Fibroblast of lung (primary cell): Measurements from ENCODE around the gene CST7. TPM values are rescaled to one million over a fixed set of nuclear protein-coding genes. Genes with fewer than 3 reads are reported as not detected.

ENCODE experiments used
- DNase-seq, 2 donors: peaks; one replicate each; pipeline versions ENCODE4 v3.0.0 to v3.0.0-alpha.2; 2010; ENCODE audit warnings: low read depth in 2 of 2
- H2AFZ ChIP-seq: 2 replicates; pipeline ENCODE4 v1.5.1; 2012; ENCODE audit warnings: low read length, control low read depth, inconsistent platforms
- H3K27ac ChIP-seq: 2 replicates; pipeline ENCODE4 v1.5.1; 2011; ENCODE audit warnings: low read length, control low read depth; ENCODE audit not compliant: insufficient read depth
- H3K27me3 ChIP-seq: 2 replicates; pipeline ENCODE4 v1.5.1; 2011; ENCODE audit warnings: mild to moderate bottlenecking, low read length; ENCODE audit not compliant: control insufficient read depth, insufficient read depth
- H3K36me3 ChIP-seq: 2 replicates; pipeline ENCODE4 v1.5.1; 2011; ENCODE audit warnings: low read length; ENCODE audit not compliant: control insufficient read depth, insufficient read depth
- H3K4me1 ChIP-seq: 2 replicates; pipeline ENCODE4 v1.5.1; 2011; ENCODE audit warnings: low read length; ENCODE audit not compliant: control insufficient read depth, insufficient read depth; ENCODE audit errors: extremely low read depth
- H3K4me2 ChIP-seq: 2 replicates; pipeline ENCODE4 v1.5.1; 2011; ENCODE audit warnings: low read length, control low read depth; ENCODE audit not compliant: insufficient read depth; ENCODE audit errors: extremely low read depth
- H3K4me3 ChIP-seq, 4 experiments: fragments of 200-600 bp in 1 of 4; sonication (generic) in 1 of 4; replicated peaks in 1 of 4; 2 replicates each; pipeline ENCODE4 v1.5.1; 2011 to 2016; ENCODE audit warnings: low read length in 4 of 4, low read depth in 3 of 4, mild to moderate bottlenecking in 3 of 4, control low read depth in 2 of 4, inconsistent platforms in 1 of 4, mixed read lengths in 1 of 4; ENCODE audit not compliant: insufficient read depth in 1 of 4; ENCODE audit errors: control extremely low read depth in 1 of 4
- H3K79me2 ChIP-seq: 2 replicates; pipeline ENCODE4 v1.5.1; 2012; ENCODE audit warnings: mild to moderate bottlenecking, low read length, inconsistent platforms; ENCODE audit not compliant: control insufficient read depth, insufficient read depth
- H3K9ac ChIP-seq: 2 replicates; pipeline ENCODE4 v1.5.1; 2011; ENCODE audit warnings: mild to moderate bottlenecking, low read length, control low read depth; ENCODE audit not compliant: insufficient read depth
- H3K9me3 ChIP-seq: 2 replicates; pipeline ENCODE4 v1.5.1; 2012; ENCODE audit warnings: low read depth, low read length; ENCODE audit not compliant: control insufficient read depth, insufficient read depth
- H4K20me1 ChIP-seq: 2 replicates; pipeline ENCODE4 v1.5.1; 2011; ENCODE audit warnings: low read length; ENCODE audit not compliant: control insufficient read depth, insufficient read depth; ENCODE audit errors: extremely low read depth
- EZH2 ChIP-seq: IDR thresholded peaks from 2 replicates; pipeline ENCODE4 v1.5.1; 2012; ENCODE audit warnings: low read length, control low read depth, mild to moderate bottlenecking; ENCODE audit errors: missing control alignments
- polyA plus RNA-seq, 2 donors: library from polyadenylated mRNA; depleted of rRNA in 1 of 2; stranded (reverse) in 1 of 2; unstranded in 1 of 2; fragments of >200 nt; gene quantifications; 2 replicates each; pipeline ENCODE4 v1.2.1, GENCODE V29; 2011 to 2012; ENCODE audit warnings: missing spikeins in 1 of 2
- total RNA-seq: library from RNA; depleted of rRNA; stranded (reverse); fragments of >200 nt; gene quantifications from 2 replicates; pipeline ENCODE4 v1.2.1, GENCODE V29; 2014
- TF ChIP-seq, protein P1 (sequence below), 2 donors: IDR thresholded peaks in 1 of 2; conservative IDR thresholded peaks in 1 of 2; 1 replicate in 1 of 2; 2 replicates in 1 of 2; pipeline ENCODE4 v1.5.1; 2011 to 2012; ENCODE audit warnings: low read length in 2 of 2, control low read depth in 1 of 2, inconsistent platforms in 1 of 2, low read depth in 1 of 2, mild to moderate bottlenecking in 1 of 2

The CST7 gene
- total and polyA plus RNA-seq, 2 donors (not counting 1 experiment from before 2014, with no cell fraction given), result not detected

DNA sequence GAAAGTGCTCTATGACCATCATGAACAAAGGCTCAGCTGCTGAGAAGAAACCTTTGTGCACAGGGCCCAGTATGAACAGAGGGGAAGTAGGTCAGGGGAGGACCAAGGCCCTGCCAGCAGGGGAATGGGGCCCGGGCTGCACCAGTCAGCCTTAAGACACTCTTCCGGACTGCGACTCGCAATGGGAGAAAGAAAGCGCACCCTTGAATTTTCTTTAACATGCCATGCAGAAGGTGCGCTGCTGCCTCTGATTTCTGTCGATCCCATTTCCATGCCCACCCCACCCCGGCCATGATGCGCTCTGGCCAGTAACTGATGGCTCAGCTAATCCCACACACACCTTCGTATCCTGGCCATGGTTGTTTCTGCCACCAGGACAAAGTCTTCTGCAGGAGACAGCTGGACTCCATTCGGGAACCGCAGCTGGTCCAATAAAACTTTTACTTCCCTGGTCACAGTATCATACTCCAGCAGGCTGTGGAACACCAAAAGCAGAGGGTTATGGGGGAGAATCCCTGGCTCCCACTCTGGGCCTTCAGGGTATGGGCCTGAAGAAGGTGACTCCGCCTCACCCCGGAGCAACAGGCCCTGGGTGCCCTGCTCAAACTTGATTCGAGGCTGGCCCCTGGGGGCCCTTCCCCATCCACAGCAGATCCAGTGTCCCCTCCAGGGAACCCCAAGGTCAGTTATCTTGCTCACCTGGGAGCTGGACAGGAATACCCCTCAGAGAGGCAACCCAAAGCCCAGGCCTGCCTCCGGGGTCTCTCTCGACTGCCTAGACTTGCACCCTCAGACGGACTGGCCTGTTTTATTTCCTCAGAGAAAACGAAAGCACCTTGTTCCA lies 20.3 kb downstream of the CST7 start:
- no peaks in the 10 kb centered on the region for H4K20me1 ChIP-seq
- H3K9me3 ChIP-seq, result no peaks in the 10 kb centered on the region
- no peak overlapping the region for H3K4me2 ChIP-seq
- H2AFZ ChIP-seq, result no peak overlapping the region
- TF ChIP-seq, protein P1, sequence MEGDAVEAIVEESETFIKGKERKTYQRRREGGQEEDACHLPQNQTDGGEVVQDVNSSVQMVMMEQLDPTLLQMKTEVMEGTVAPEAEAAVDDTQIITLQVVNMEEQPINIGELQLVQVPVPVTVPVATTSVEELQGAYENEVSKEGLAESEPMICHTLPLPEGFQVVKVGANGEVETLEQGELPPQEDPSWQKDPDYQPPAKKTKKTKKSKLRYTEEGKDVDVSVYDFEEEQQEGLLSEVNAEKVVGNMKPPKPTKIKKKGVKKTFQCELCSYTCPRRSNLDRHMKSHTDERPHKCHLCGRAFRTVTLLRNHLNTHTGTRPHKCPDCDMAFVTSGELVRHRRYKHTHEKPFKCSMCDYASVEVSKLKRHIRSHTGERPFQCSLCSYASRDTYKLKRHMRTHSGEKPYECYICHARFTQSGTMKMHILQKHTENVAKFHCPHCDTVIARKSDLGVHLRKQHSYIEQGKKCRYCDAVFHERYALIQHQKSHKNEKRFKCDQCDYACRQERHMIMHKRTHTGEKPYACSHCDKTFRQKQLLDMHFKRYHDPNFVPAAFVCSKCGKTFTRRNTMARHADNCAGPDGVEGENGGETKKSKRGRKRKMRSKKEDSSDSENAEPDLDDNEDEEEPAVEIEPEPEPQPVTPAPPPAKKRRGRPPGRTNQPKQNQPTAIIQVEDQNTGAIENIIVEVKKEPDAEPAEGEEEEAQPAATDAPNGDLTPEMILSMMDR (conservative IDR thresholded peaks at IDR 0.05 in 1 of 2, IDR thresholded peaks at IDR 0.05 in 1 of 2; ENCODE audit: low read depth in 1 of 2, low read length in 2 of 2), result no peak
- no peak for TF ChIP-seq EZH2
- no peaks in the 10 kb centered on the region for H3K79me2 ChIP-seq
- H3K36me3 ChIP-seq, result peaks cover 15% of the 10 kb centered on the region
- no peak overlapping the region for H3K4me3 ChIP-seq
- DNase-seq, result no peak
- no peaks in the 10 kb centered on the region for H3K27me3 ChIP-seq
- no peaks in the 10 kb centered on the region for H3K4me1 ChIP-seq
- no peak overlapping the region for H3K9ac ChIP-seq
- H3K27ac ChIP-seq, result no peak overlapping the region

- no peaks in the 10 kb centered on the region for H3K79me2 ChIP-seq
- H2AFZ ChIP-seq, result no peak overlapping the region
- no peaks in the 10 kb centered on the region for H3K9me3 ChIP-seq
- TF ChIP-seq, protein P1 (conservative IDR thresholded peaks at IDR 0.05 in 1 of 2, IDR thresholded peaks at IDR 0.05 in 1 of 2; ENCODE audit: low read depth in 1 of 2, low read length in 2 of 2), result no peak
- TF ChIP-seq EZH2, result no peak
- no peak overlapping the region for H3K4me3 ChIP-seq
- no peak overlapping the region for H3K9ac ChIP-seq
- peaks cover 15% of the 10 kb centered on the region for H3K36me3 ChIP-seq
- no peaks in the 10 kb centered on the region for H3K27me3 ChIP-seq
- no peak overlapping the region for H3K27ac ChIP-seq
- DNase-seq, result no peak
- H3K4me2 ChIP-seq, result no peak overlapping the region
- H4K20me1 ChIP-seq, result no peaks in the 10 kb centered on the region
- no peaks in the 10 kb centered on the region for H3K4me1 ChIP-seq
Measured at GRCh38 chr20:24970030-24970553, 21.0 kb downstream of the CST7 start.

GRCh38 chr20:24970754-24971153 lies 21.7 kb downstream of the CST7 start:
- Histone ChIP-seq H3K9ac (no peak overlapping the region), H3K27me3 (no peaks in the 10 kb centered on the region), H3K4me1 (no peaks in the 10 kb centered on the region), H2AFZ (no peak overlapping the region), H3K4me2 (no peak overlapping the region), H4K20me1 (no peaks in the 10 kb centered on the region), H3K36me3 (peaks cover 15% of the 10 kb centered on the region), H3K4me3 (no peak overlapping the region), H3K79me2 (no peaks in the 10 kb centered on the region), H3K27ac (no peak overlapping the region), H3K9me3 (no peaks in the 10 kb centered on the region)
- TF ChIP-seq, protein P1 (conservative IDR thresholded peaks at IDR 0.05 in 1 of 2, IDR thresholded peaks at IDR 0.05 in 1 of 2; ENCODE audit: low read depth in 1 of 2, low read length in 2 of 2), result no peak
- no peak for TF ChIP-seq EZH2
- DNase-seq, result no peak
